Vagina (tissue), 2 donors: Measurements from ENCODE around the gene ZNF587B. TPM values are rescaled to one million over a fixed set of nuclear protein-coding genes. Genes with fewer than 3 reads are reported as not detected.
"Not testable (repeated sequence)": the region's sequence is repeated elsewhere in the genome, so short reads cannot be mapped to it uniquely, and the experiment has no call there.

ENCODE experiments used
- DNase-seq, 2 donors: peaks; one replicate each; pipeline ENCODE4 v3.0.0-alpha.2; 2017; ENCODE audit errors: extremely low spot score in 2 of 2
- H3K27ac ChIP-seq: fragments of 200-600 bp; sonication (generic); one replicate; pipeline ENCODE4 v1.5.1; 2019
- H3K27me3 ChIP-seq: fragments of 200-600 bp; sonication (generic); one replicate; pipeline ENCODE4 v1.5.1; 2019
- H3K36me3 ChIP-seq, 2 donors: fragments of 200-600 bp; sonication (generic); one replicate each; pipeline ENCODE4 v1.5.1; 2017 to 2019
- H3K4me1 ChIP-seq: fragments of 200-600 bp; sonication (generic); one replicate; pipeline ENCODE4 v1.5.1; 2019
- H3K4me3 ChIP-seq, 2 donors: fragments of 200-600 bp; sonication (generic); 1 replicate in 1 of 2; 2 replicates in 1 of 2; pipeline ENCODE4 v1.5.1; 2016 to 2019
- H3K9me3 ChIP-seq: fragments of 200-600 bp; sonication (generic); one replicate; pipeline ENCODE4 v1.5.1; 2019
- CTCF ChIP-seq, 3 experiments: fragments of 450-650 bp in 2 of 3; fragments of 200-600 bp in 1 of 3; sonication (generic) in 1 of 3; IDR thresholded peaks; one replicate each; pipeline ENCODE4 v1.5.1; 2017 to 2019; ENCODE audit warnings: antibody characterized with exemption in 3 of 3, mild to moderate bottlenecking in 2 of 3, moderate library complexity in 2 of 3
- POLR2A ChIP-seq, 2 donors: fragments of 450-650 bp; IDR thresholded peaks; one replicate each; pipeline ENCODE4 v1.6.1; 2017; ENCODE audit warnings: antibody characterized with exemption in 2 of 2, mild to moderate bottlenecking in 2 of 2, moderate library complexity in 2 of 2
- POLR2AphosphoS5 ChIP-seq, 2 donors: sonication (generic); formaldehyde crosslinking; IDR thresholded peaks; one replicate each; pipeline ENCODE4 v1.9.0; 2017; ENCODE audit warnings: antibody characterized with exemption in 2 of 2, mild to moderate bottlenecking in 2 of 2, low read depth in 1 of 2; ENCODE audit not compliant: insufficient read depth in 1 of 2
- intact Hi-C: fragments of 100-400 bp; cut with DNase I; formaldehyde crosslinking; loops from one replicate; pipeline ENCODE4 v1.15.1; 2023
- total RNA-seq: library from RNA; depleted of rRNA; stranded (reverse); fragments of >200 nt; gene quantifications from one replicate; pipeline ENCODE4 v1.2.3, GENCODE V29; 2016

The ZNF587B gene
- total RNA-seq, 1 donor from 2014 or later: 17.9 TPM

- Histone ChIP-seq H3K36me3 (peaks cover 0 to 37% of the 10 kb centered on the region in 2 donors), H3K27me3 (no peaks in the 10 kb centered on the region), H3K9me3 (peaks cover 54% of the 10 kb centered on the region), H3K4me1 (no peaks in the 10 kb centered on the region), H3K27ac (no peak overlapping the region), H3K4me3 (no peak overlapping the region)
- DNase-seq: no peak
- intact Hi-C loops: no loop called here
- no peak for TF ChIP-seq POLR2AphosphoS5 (IDR thresholded peaks at IDR 0.05; ENCODE audit: insufficient read depth in 1 of 2, low read depth in 1 of 2)
- no peak for TF ChIP-seq CTCF (IDR thresholded peaks at IDR 0.05)
- no peak for TF ChIP-seq POLR2A (IDR thresholded peaks at IDR 0.05)
These were observed 40.1 kb downstream of the ZNF587B start for GRCh38 chr19:57870225-57870624.

- peaks cover 0 to 29% of the 10 kb centered on the region in 2 donors for H3K36me3 ChIP-seq
- TF ChIP-seq CTCF (IDR thresholded peaks at IDR 0.05): no peak
- no peak for TF ChIP-seq POLR2A (IDR thresholded peaks at IDR 0.05)
- TF ChIP-seq POLR2AphosphoS5 (IDR thresholded peaks at IDR 0.05; ENCODE audit: insufficient read depth in 1 of 2, low read depth in 1 of 2): no peak
- peaks cover 53% of the 10 kb centered on the region for H3K9me3 ChIP-seq
- no peak overlapping the region for H3K27ac ChIP-seq
- no peak overlapping the region for H3K4me3 ChIP-seq
- intact Hi-C loops: no loop called here
- H3K27me3 ChIP-seq: no peaks in the 10 kb centered on the region
- H3K4me1 ChIP-seq: no peaks in the 10 kb centered on the region
- no peak for DNase-seq
These were observed 42.4 kb downstream of the ZNF587B start for GRCh38 chr19:57872450-57872849.

- H3K4me1 ChIP-seq, intact Hi-C loops: not testable (repeated sequence)
- peaks cover 45% of the 10 kb centered on the region for H3K9me3 ChIP-seq
These were observed 44.0 kb downstream of the ZNF587B start for GRCh38 chr19:57873883-57874799.

GRCh38 chr19:57886046-57886445 lies 55.9 kb downstream of the ZNF587B start:
- DNase-seq: no peak
- no peak for TF ChIP-seq POLR2A (IDR thresholded peaks at IDR 0.05)
- TF ChIP-seq POLR2AphosphoS5 (IDR thresholded peaks at IDR 0.05; ENCODE audit: insufficient read depth in 1 of 2, low read depth in 1 of 2): no peak
- no peak for TF ChIP-seq CTCF (IDR thresholded peaks at IDR 0.05)
- Histone ChIP-seq H3K27ac (no peak overlapping the region), H3K9me3 (peaks cover 7% of the 10 kb centered on the region), H3K36me3 (peaks cover 0 to 16% of the 10 kb centered on the region in 2 donors), H3K4me1 (peaks cover 15% of the 10 kb centered on the region), H3K27me3 (no peaks in the 10 kb centered on the region), H3K4me3 (no peak overlapping the region)
- intact Hi-C loops: no loop called here

More at GRCh38 chr19:57873883-57874799, 44.0 kb downstream of the ZNF587B start:
- not testable (repeated sequence) for H3K27me3 ChIP-seq, H3K27ac ChIP-seq, H3K4me3 ChIP-seq, DNase-seq
- H3K36me3 ChIP-seq: peaks cover 0 to 27% of the 10 kb centered on the region in 2 donors

GRCh38 chr19:57887195-57887941 lies 57.3 kb downstream of the ZNF587B start:
- H3K4me3 ChIP-seq: no peak overlapping the region
- H3K27ac ChIP-seq: no peak overlapping the region
- intact Hi-C loops: no loop called here
- peaks cover 0 to 16% of the 10 kb centered on the region in 2 donors for H3K36me3 ChIP-seq
- TF ChIP-seq POLR2AphosphoS5 (IDR thresholded peaks at IDR 0.05; ENCODE audit: insufficient read depth in 1 of 2, low read depth in 1 of 2) (no peak), POLR2A (IDR thresholded peaks at IDR 0.05) (no peak), CTCF (IDR thresholded peaks at IDR 0.05) (no peak)
- H3K27me3 ChIP-seq: no peaks in the 10 kb centered on the region
- DNase-seq: no peak
- H3K9me3 ChIP-seq: peaks cover 7% of the 10 kb centered on the region
- H3K4me1 ChIP-seq: peaks cover 15% of the 10 kb centered on the region
